Keratinocyte (primary cell): ENCODE measurements around the gene FGF12.

Experiments
- CTCF ChIP-seq, 3 experiments: IDR thresholded peaks in 1 of 3; conservative IDR thresholded peaks in 1 of 3; optimal IDR thresholded peaks in 1 of 3; 2 replicates in 2 of 3; 3 replicates in 1 of 3; pipeline versions ENCODE3 to v1.5.1; 2011; ENCODE audit warnings: low read length in 3 of 3, mild to moderate bottlenecking in 3 of 3, moderate library complexity in 2 of 3, control low read depth in 1 of 3, inconsistent platforms in 1 of 3; ENCODE audit not compliant: insufficient read depth in 2 of 3; ENCODE audit errors: extremely low read depth in 1 of 3
- EZH2 ChIP-seq: IDR thresholded peaks from one replicate; pipeline ENCODE4 v1.6.1; 2012; ENCODE audit warnings: inconsistent platforms, mild to moderate bottlenecking, low read length, moderate library complexity

GRCh38 chr3:192641919-192642318 lies 85.4 kb downstream of the FGF12 start:
- TF ChIP-seq CTCF (optimal IDR thresholded peaks at IDR 0.05 in 1 of 3, IDR thresholded peaks at IDR 0.05 in 1 of 3, conservative IDR thresholded peaks at IDR 0.05 in 1 of 3; ENCODE audit: extremely low read depth in 1 of 3, insufficient read depth in 2 of 3, low read length in 3 of 3) = no peak
- TF ChIP-seq EZH2 = no peak
